GM13976 (cell line): Measurements from ENCODE around the gene MCHR1.

Source experiments
- DNase-seq: peaks from one replicate; pipeline ENCODE4 v3.0.0; 2012; ENCODE audit warnings: low spot score
- in situ Hi-C: fragments of 300-500 bp; cut with MboI; formaldehyde crosslinking; loops from one replicate; pipeline ENCODE4 v1.12.0; 2022; ENCODE audit warnings: low sequenced_read_pairs, mixed read lengths, inconsistent platforms; ENCODE audit not compliant: unreplicated experiment
- TF ChIP-seq, protein P1 (sequence below): IDR thresholded peaks from 2 replicates; pipeline ENCODE4 v1.5.1; 2012; ENCODE audit warnings: borderline replicate concordance, mild to moderate bottlenecking; ENCODE audit not compliant: insufficient read depth; ENCODE audit errors: extremely low read depth, missing control alignments, control extremely low read depth

Gene MCHR1

DNA sequence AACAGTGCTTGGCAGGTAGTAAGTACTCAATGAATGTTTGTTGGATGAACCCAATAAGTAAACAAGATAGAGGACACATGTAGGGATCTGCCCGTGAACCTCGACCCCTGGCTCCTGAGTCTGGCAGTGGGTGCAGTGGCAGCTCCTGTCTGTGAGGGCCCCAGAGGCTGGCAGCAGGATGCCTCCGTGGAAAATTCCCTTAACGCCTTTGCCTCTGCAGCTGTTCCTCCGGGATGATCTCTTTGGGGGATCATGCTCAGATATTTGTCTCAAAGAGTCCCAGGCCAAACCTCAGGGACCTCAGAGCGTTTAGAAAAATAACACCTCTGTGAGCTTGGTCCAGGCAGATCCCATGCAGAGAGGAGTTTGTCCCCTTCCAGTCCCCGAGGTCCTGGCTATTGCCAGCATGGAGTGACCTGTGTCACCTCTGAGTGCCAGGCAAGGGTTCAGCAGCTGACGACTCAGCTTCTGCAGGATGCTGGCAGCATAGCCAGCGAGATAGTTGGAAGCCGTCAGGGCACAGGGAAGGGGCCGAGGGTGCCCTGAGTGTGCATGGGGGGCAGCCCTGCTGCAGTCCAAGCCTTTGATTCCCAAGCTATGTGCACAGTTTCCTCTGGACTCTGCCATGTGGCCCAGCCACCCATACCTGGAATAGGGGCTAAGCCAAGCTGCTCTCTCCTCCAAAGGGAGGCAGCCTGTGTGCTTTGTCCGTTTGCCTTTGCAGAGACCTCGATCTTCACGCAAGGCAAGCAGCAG lies 613 bp upstream of the MCHR1 start:
- no peak for DNase-seq
- TF ChIP-seq, protein P1, sequence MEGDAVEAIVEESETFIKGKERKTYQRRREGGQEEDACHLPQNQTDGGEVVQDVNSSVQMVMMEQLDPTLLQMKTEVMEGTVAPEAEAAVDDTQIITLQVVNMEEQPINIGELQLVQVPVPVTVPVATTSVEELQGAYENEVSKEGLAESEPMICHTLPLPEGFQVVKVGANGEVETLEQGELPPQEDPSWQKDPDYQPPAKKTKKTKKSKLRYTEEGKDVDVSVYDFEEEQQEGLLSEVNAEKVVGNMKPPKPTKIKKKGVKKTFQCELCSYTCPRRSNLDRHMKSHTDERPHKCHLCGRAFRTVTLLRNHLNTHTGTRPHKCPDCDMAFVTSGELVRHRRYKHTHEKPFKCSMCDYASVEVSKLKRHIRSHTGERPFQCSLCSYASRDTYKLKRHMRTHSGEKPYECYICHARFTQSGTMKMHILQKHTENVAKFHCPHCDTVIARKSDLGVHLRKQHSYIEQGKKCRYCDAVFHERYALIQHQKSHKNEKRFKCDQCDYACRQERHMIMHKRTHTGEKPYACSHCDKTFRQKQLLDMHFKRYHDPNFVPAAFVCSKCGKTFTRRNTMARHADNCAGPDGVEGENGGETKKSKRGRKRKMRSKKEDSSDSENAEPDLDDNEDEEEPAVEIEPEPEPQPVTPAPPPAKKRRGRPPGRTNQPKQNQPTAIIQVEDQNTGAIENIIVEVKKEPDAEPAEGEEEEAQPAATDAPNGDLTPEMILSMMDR, result no peak
- in situ Hi-C loops, result no loop called here

DNA sequence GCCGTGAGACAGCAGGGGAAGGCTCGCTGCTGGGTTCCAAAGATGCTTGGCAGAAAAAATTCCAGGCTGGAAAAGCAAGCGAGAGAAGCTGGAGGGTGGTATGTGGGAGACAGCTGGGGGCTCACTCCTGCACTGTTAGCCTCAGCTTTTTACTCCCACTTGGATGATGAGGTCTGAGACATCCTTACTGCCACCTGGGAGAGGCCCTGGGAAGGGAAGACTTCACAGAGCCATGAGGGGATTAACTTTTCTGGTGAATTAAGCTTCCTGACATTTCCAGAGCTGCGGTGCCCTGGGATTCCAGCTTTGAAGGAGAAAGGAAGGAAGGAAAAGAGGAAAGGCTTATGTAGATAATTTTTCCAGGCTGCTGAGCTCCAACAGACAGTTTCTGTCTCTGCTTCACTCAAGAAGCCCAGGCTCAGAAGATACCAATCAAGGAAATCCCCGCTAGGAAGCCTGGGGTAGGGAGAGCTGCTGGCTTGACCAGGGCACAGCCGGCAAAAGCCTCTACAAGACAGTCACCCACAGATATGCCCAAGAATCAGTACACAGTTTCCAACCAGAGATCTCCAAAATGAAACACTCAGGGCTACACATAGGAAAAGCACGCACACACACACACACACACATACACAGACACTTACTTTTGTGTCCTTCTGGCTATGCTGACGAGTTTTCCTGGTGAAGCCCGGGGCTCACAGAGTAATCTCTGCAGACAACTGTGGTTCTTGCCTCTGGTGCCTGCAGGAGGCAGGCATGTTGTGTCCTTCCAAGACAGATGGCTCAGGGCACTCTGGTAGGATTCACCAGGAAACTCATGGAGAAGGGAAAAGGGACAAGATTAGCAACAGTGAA lies 907 bp downstream of the MCHR1 start:
- TF ChIP-seq, protein P1, result no peak
- in situ Hi-C loops, result no loop called here
- no peak for DNase-seq

DNA sequence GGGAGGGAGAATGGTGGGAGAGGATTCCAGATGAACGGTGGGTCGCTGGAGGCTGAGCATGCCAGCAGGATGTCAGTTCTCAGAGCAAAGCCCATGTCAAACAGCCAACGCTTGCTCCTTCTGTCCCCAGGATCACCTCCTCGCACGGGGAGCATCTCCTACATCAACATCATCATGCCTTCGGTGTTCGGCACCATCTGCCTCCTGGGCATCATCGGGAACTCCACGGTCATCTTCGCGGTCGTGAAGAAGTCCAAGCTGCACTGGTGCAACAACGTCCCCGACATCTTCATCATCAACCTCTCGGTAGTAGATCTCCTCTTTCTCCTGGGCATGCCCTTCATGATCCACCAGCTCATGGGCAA lies 1.5 kb downstream of the MCHR1 start:
- in situ Hi-C loops, result no loop called here
- TF ChIP-seq, protein P1, result no peak
- DNase-seq, result no peak

GRCh38 chr22:40681451-40681850 lies 2.2 kb downstream of the MCHR1 start:
- in situ Hi-C loops, result no loop called here
- TF ChIP-seq, protein P1, result no peak
- no peak for DNase-seq

DNA sequence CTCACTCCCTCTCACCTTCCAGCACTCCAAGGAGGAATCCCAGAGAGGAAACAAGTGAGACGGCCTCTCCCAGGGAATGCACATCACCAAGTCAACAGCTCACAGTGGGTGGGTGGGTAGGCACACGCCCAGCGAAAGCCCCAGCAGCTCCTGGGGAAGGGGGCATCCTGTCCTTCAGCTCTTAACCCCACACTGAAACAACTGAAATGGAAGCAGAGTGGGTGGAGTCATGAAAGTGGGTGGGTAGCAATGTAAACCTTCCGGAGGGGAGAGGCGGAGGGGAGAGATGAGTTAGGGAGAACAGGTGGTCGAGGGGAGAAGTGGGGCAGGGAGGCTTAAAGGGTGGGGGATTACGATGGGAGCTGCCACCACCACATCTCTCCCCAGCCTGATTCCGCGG lies 5.4 kb downstream of the MCHR1 start:
- DNase-seq, result no peak
- in situ Hi-C loops, result no loop called here
- TF ChIP-seq, protein P1, result no peak

DNA sequence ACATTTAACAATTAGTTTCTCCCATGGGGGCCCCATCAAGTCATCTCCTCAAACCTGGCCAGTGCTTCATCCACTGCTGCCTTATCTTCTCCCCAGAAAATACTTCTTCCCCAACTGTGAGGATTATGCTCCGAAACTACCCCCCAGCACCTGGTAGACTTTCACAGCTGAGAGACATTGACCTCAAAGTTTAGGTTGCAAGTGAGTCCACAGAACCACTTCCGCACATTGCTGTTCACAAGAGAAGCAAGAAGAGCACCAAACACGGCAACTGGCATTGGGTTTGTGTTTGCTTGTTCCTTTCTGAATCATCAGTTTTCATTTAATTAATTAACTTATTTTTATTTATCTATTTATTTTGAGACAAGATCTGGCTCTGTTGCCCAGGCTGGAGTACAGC lies 6.1 kb downstream of the MCHR1 start:
- TF ChIP-seq, protein P1, result no peak
- no peak for DNase-seq
- in situ Hi-C loops, result no loop called here

DNA sequence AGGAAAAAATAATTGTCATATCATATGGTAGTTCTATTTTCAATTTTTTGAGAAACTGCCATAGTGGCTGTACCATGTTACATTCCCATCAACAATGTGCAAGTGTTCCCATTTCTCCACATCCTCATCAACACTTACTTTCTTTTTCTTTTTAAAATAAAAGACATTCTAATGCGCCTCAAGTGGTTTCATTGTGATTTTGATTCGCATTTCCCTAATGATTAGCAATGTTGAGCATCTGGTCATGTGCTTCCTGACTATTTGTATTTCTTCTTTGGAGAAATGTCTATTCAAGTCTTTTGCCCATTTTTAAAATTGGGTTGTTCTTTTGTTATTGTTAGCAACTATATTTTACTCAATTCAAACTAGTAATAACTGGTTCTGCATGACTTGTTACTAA lies 8.4 kb downstream of the MCHR1 start:
- TF ChIP-seq, protein P1, result no peak
- in situ Hi-C loops, result no loop called here

More for the DNA sequence above, 8.4 kb downstream of the MCHR1 start:
- DNase-seq, result no peak
